ENCODE results near the gene PHYKPL.
"Not testable (repeated sequence)": the region's sequence is repeated elsewhere in the genome, so short reads cannot be mapped to it uniquely, and the experiment has no call there.

The PHYKPL gene

GRCh38 chr5:178238711-178239592, 6.3 kb upstream of the PHYKPL start:
- FAIRE-seq: no peak

GRCh38 chr5:178238313-178238635, 5.7 kb upstream of the PHYKPL start:
- FAIRE-seq: no peak

- FAIRE-seq: no peak
Observed at GRCh38 chr5:178237431-178238312, 5.1 kb upstream of the PHYKPL start.

- no peak for FAIRE-seq
Observed at GRCh38 chr5:178236679-178237078, 4.1 kb upstream of the PHYKPL start.

GRCh38 chr5:178236126-178236525, 3.5 kb upstream of the PHYKPL start:
- no peak for FAIRE-seq

GRCh38 chr5:178235588-178235974, 3.0 kb upstream of the PHYKPL start:
- no peak for FAIRE-seq

- FAIRE-seq: no peak
Observed at GRCh38 chr5:178234750-178235587, 2.4 kb upstream of the PHYKPL start.

GRCh38 chr5:178234121-178234749, 1.6 kb upstream of the PHYKPL start:
- no peak for FAIRE-seq

- FAIRE-seq: no peak
Observed at GRCh38 chr5:178232920-178233429, 373 bp upstream of the PHYKPL start.

GRCh38 chr5:178231539-178232123, 971 bp downstream of the PHYKPL start:
- FAIRE-seq: no peak

GRCh38 chr5:178230879-178231538, 1.6 kb downstream of the PHYKPL start:
- no peak for FAIRE-seq

GRCh38 chr5:178229861-178230260, 2.7 kb downstream of the PHYKPL start:
- FAIRE-seq: no peak

GRCh38 chr5:178229111-178229510, 3.5 kb downstream of the PHYKPL start:
- not testable (repeated sequence) for FAIRE-seq

GRCh38 chr5:178228609-178229008, 4.0 kb downstream of the PHYKPL start:
- no peak for FAIRE-seq

- no peak for FAIRE-seq
Observed at GRCh38 chr5:178227929-178228328, 4.7 kb downstream of the PHYKPL start.

- no peak for FAIRE-seq
Observed at GRCh38 chr5:178227138-178227659, 5.4 kb downstream of the PHYKPL start.

- no peak for FAIRE-seq
Observed at GRCh38 chr5:178225174-178225573, 7.4 kb downstream of the PHYKPL start.

- no peak for FAIRE-seq
Observed at GRCh38 chr5:178224403-178224802, 8.2 kb downstream of the PHYKPL start.

- no peak for FAIRE-seq
Observed at GRCh38 chr5:178223828-178224335, 8.7 kb downstream of the PHYKPL start.

- FAIRE-seq: no peak
Observed at GRCh38 chr5:178223196-178223773, 9.3 kb downstream of the PHYKPL start.

All from islet of Langerhans (tissue), 1 donor.